HepG2 (cell line): ENCODE results near the gene SLAMF6. TPM values are rescaled to one million over a fixed set of nuclear protein-coding genes. Genes with fewer than 3 reads are reported as not detected.

Experiments
- ATAC-seq: fragments of 200-7000 bp; cut with Tn5 transposase; 3 replicates; pipeline ENCODE4 v1.9.1; 2020; ENCODE audit warnings: mild to moderate bottlenecking, moderate library complexity
- BruUV-seq: library from RNA; stranded (reverse); fragments of 400-500 nt; replicated peaks from 2 replicates; lab custom pipeline; 2021; lab: Mats Ljungman, UMichigan
- CTCF ChIA-PET: fragments of 300-600 bp; formaldehyde crosslinking; extraction: SDS; loops from one replicate; lab custom pipeline; 2021; ENCODE audit warnings: low total read pairs, inconsistent platforms, low intra/inter-chr PET ratio; lab: Yijun Ruan, JAX
- POLR2A ChIA-PET: fragments of 350-600 bp; sonication (Branson Sonifier 250); formaldehyde crosslinking; loops from one replicate; lab custom pipeline; 2020; ENCODE audit warnings: antibody characterized with exemption, inconsistent platforms; lab: Yijun Ruan, JAX
- DNase-seq: peaks from one replicate; pipeline ENCODE4 v3.0.0-alpha.2; 2015; ENCODE audit warnings: low spot score
- FAIRE-seq: peaks from 3 replicates; lab custom pipeline; 2011; peaks lifted over from hg19 to GRCh38; lab: Jason Lieb, UNC
- H2AFZ ChIP-seq: one replicate; pipeline ENCODE4 v1.6.1; 2011; ENCODE audit warnings: low read length, inconsistent platforms
- H3K27ac ChIP-seq: fragments of 300-600 bp; 3 replicates; pipeline ENCODE4 v1.8.0; 2011; ENCODE audit warnings: mixed run types, mild to moderate bottlenecking, mixed read lengths, low read length, inconsistent platforms; ENCODE audit not compliant: insufficient read depth; ENCODE audit errors: extremely low read length
- H3K27me3 ChIP-seq, 2 experiments: fragments of 200-600 bp in 1 of 2; 2 replicates in 1 of 2; 3 replicates in 1 of 2; pipeline versions ENCODE4 v1.6.0 to v1.8.0; 2011; ENCODE audit warnings: low read length in 2 of 2, mild to moderate bottlenecking in 2 of 2, moderate library complexity in 2 of 2, inconsistent platforms in 1 of 2; ENCODE audit not compliant: insufficient read depth in 2 of 2, control insufficient read depth in 1 of 2
- H3K36me3 ChIP-seq, 2 experiments: fragments of 200-600 bp in 1 of 2; replicated peaks in 1 of 2; 2 replicates in 1 of 2; 3 replicates in 1 of 2; pipeline versions ENCODE4 v1.5.1 to v1.8.0; 2011; ENCODE audit warnings: low read length in 2 of 2, inconsistent platforms in 1 of 2; ENCODE audit not compliant: insufficient read depth in 2 of 2, control insufficient read depth in 1 of 2
- H3K4me1 ChIP-seq: 2 replicates; pipeline ENCODE4 v1.5.1; 2012; ENCODE audit warnings: low read length, inconsistent platforms; ENCODE audit not compliant: insufficient read depth
- H3K4me2 ChIP-seq: 2 replicates; pipeline ENCODE4 v1.6.0; 2011; ENCODE audit warnings: low read depth, low read length, inconsistent platforms
- H3K4me3 ChIP-seq, 3 experiments: fragments of 200-600 bp in 1 of 3; sonication (generic), shearing (Covaris generic) in 1 of 3; replicated peaks in 1 of 3; 2 replicates each; pipeline ENCODE4 v1.5.1; 2011 to 2016; ENCODE audit warnings: low read length in 3 of 3, inconsistent platforms in 2 of 3, low read depth in 2 of 3, mild to moderate bottlenecking in 2 of 3, control low read depth in 1 of 3, mixed read lengths in 1 of 3; ENCODE audit not compliant: insufficient read depth in 1 of 3
- H3K79me2 ChIP-seq: one replicate; pipeline ENCODE4 v1.6.1; 2011; ENCODE audit warnings: low read length, inconsistent platforms; ENCODE audit not compliant: insufficient read depth
- H3K9ac ChIP-seq: 2 replicates; pipeline ENCODE4 v1.6.0; 2011; ENCODE audit warnings: mild to moderate bottlenecking, low read depth, low read length, inconsistent platforms; ENCODE audit not compliant: insufficient read depth
- H3K9me3 ChIP-seq: 2 replicates; pipeline ENCODE4 v1.5.1; 2012; ENCODE audit warnings: mild to moderate bottlenecking, low read length
- H4K20me1 ChIP-seq: 2 replicates; pipeline ENCODE4 v1.6.0; 2011; ENCODE audit warnings: inconsistent platforms, mild to moderate bottlenecking, low read length, moderate library complexity; ENCODE audit not compliant: insufficient read depth
- KLF12 ChIP-seq: sonication (generic); formaldehyde crosslinking; IDR thresholded peaks from 2 replicates; pipeline ENCODE4 v1.4.0; 2020; ENCODE audit warnings: missing genetic modification reagents, borderline replicate concordance
- MYC ChIP-seq: sonication (generic); formaldehyde crosslinking; IDR thresholded peaks from 2 replicates; pipeline ENCODE4 v1.9.0; 2021; ENCODE audit warnings: missing genetic modification reagents, borderline replicate concordance
- NBN ChIP-seq: fragments of 450-650 bp; conservative IDR thresholded peaks from 2 replicates; pipeline ENCODE4 v1.6.1; 2017
- NONO ChIP-seq, 2 experiments: fragments of 450-650 bp in 1 of 2; sonication (generic) in 1 of 2; formaldehyde crosslinking in 1 of 2; IDR thresholded peaks in 1 of 2; conservative IDR thresholded peaks in 1 of 2; 2 replicates each; pipeline versions ENCODE4 v1.6.1 to v1.8.0; 2017 to 2022; ENCODE audit warnings: mild to moderate bottlenecking in 1 of 2, missing genetic modification reagents in 1 of 2, moderate library complexity in 1 of 2
- PITX1 ChIP-seq: sonication (generic); formaldehyde crosslinking; IDR thresholded peaks from 2 replicates; pipeline ENCODE4 v1.5.1; 2020; ENCODE audit warnings: mild to moderate bottlenecking, missing genetic modification reagents
- POLR2AphosphoS2 ChIP-seq: IDR thresholded peaks from 2 replicates; pipeline ENCODE4 v1.6.1; 2011; ENCODE audit warnings: low read depth, low read length, improper control_type of control experiment
- RBAK ChIP-seq: sonication (generic); formaldehyde crosslinking; IDR thresholded peaks from 2 replicates; pipeline ENCODE4 v1.5.1; 2020; ENCODE audit warnings: mild to moderate bottlenecking, missing genetic modification reagents
- SP140L ChIP-seq: sonication (generic); formaldehyde crosslinking; IDR thresholded peaks from 2 replicates; pipeline ENCODE4 v1.4.0; 2020; ENCODE audit warnings: missing genetic modification reagents, borderline replicate concordance
- SP5 ChIP-seq: IDR thresholded peaks from 2 replicates; pipeline ENCODE4 v1.6.1; 2016; ENCODE audit warnings: low read depth, borderline replicate concordance
- TFDP2 ChIP-seq: sonication (generic); formaldehyde crosslinking; IDR thresholded peaks from 2 replicates; pipeline ENCODE4 v1.4.0; 2020; ENCODE audit warnings: missing genetic modification reagents
- ZFX ChIP-seq: sonication (generic); formaldehyde crosslinking; IDR thresholded peaks from 2 replicates; pipeline ENCODE4 v1.4.0; 2020; ENCODE audit warnings: mild to moderate bottlenecking, low read depth, missing genetic modification reagents, moderate library complexity
- ZFY ChIP-seq: sonication (generic); formaldehyde crosslinking; IDR thresholded peaks from 2 replicates; pipeline ENCODE4 v1.4.0; 2020; ENCODE audit warnings: missing genetic modification reagents
- ZNF180 ChIP-seq: sonication (generic); formaldehyde crosslinking; IDR thresholded peaks from 2 replicates; pipeline ENCODE4 v1.4.0; 2020; ENCODE audit warnings: low read depth, missing genetic modification reagents, borderline replicate concordance
- ZNF292 ChIP-seq: sonication (generic); formaldehyde crosslinking; IDR thresholded peaks from 2 replicates; pipeline ENCODE4 v1.8.1; 2022; ENCODE audit warnings: mild to moderate bottlenecking, low read depth, missing genetic modification reagents, borderline replicate concordance
- ZSCAN22 ChIP-seq: sonication (generic); formaldehyde crosslinking; IDR thresholded peaks from 2 replicates; pipeline ENCODE4 v1.4.0; 2020; ENCODE audit warnings: mild to moderate bottlenecking, missing genetic modification reagents
- WGBS: methylation state at CpG from one replicate; pipeline ENCODE4 v1.1.6; 2017; ENCODE audit warnings: low lambda C conversion rate; 5-methylcytosine and 5-hydroxymethylcytosine counted together
- in situ Hi-C: cut with HindIII; loops from 2 replicates; pipeline ENCODE4 v1.10.0; 2017; ENCODE audit warnings: low pct_unique_long_range_greater_than_20kb; ENCODE audit not compliant: extremely low pct_ligation_motif_present
- intact Hi-C: fragments of 100-400 bp; cut with micrococcal nuclease; formaldehyde crosslinking; loops from one replicate; pipeline ENCODE4 v1.10.0; 2022; ENCODE audit not compliant: unreplicated experiment
- polyA plus RNA-seq, 8 experiments: library from polyadenylated mRNA; depleted of rRNA in 3 of 8; stranded (reverse) in 7 of 8; unstranded in 1 of 8; fragments of >200 nt; fragmentation: Illumina TruSeq in 4 of 8; extraction: Trizol in 4 of 8; gene quantifications; 2 replicates each; pipeline versions ENCODE4 v1.2.1 to v1.2.3, GENCODE V29; 2011 to 2016; ENCODE audit warnings: low read depth in 4 of 8, missing spikeins in 1 of 8, mixed read lengths in 1 of 8; ENCODE audit not compliant: insufficient read depth in 1 of 8
- total RNA-seq, 5 experiments: library from RNA; depleted of rRNA; stranded (reverse); fragments of >200 nt; fragmentation: Illumina TruSeq; extraction: Trizol; gene quantifications; 2 replicates each; pipeline ENCODE4 v1.2.3, GENCODE V29; 2016; ENCODE audit warnings: low read depth in 1 of 5
- TF ChIP-seq, protein P1 (sequence below): sonication (generic); IDR thresholded peaks from 2 replicates; pipeline ENCODE4 v1.6.1; 2016; ENCODE audit warnings: low read depth, borderline replicate concordance
- TF ChIP-seq, protein P2 (sequence below): sonication (generic); formaldehyde crosslinking; IDR thresholded peaks from 2 replicates; pipeline ENCODE4 v1.5.0; 2020; ENCODE audit warnings: mild to moderate bottlenecking, missing genetic modification reagents, borderline replicate concordance
- TF ChIP-seq, protein P3 (sequence below): IDR thresholded peaks from 2 replicates; pipeline ENCODE4 v1.6.1; 2016; ENCODE audit warnings: missing biosample characterization, missing genetic modification reagents, low read depth

Gene SLAMF6
- total and polyA plus RNA-seq, 2 of the 13 experiments (the other 11 are each of a cell fraction or from before 2014, with no cell fraction given): not detected

DNA sequence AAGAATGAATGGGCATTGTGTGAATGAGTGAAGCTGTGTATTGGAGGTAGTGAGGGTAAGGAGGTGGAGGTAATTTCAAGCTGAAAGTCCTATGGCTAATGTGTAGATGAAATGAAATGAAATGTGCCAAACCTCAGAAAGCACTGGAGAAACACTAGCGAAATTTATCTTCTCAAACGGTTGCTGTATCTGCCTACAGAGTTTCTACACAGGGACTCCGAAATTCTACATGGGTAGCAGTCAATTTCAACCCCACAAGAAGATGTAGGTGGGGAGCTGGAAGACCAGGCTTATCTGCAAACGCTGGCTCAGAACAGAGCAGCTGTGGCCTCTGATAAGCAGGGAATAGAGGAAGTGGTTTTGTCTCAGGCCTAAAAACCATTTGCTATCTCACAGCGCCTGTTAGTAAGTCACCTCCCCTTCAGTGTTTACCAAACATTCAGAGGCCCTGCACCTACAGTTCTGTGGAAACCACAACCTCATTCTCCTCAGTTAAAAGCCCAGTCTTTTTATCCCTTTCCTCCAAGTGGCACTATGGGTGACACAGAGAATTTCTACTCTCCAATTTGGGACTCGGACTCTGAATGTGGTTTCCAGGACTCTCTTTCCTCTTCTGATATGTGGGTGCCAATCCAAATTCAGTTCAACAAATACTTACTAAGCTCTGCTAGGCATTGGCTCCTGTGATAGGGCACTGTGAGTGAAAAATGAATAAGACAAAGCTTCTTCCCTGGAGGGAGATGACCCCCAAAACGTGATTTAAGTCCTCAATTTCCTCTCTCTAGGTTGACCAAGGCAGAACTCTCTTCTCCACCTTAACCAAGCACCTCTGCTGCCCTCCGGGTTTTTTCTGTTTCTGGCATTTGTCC, 17.2 kb upstream of the SLAMF6 start:
- H3K4me3 ChIP-seq: peak overlapping the region in 2 of 3 experiments; percentile 3 to 39; a peak in 3 of 6 replicates
- POLR2A ChIA-PET: no interaction called here
- intact Hi-C loops (no loop called here), in situ Hi-C loops (no loop called here)
- FAIRE-seq (peak; percentile 46), DNase-seq (peak; percentile 9), ATAC-seq (peak; percentile 64)
- peaks cover 53% of the 10 kb centered on the region for H3K4me1 ChIP-seq
- BruUV-seq: no TSS peak
- WGBS: 4% methylated on average over 8 of the region's 8 CpGs
- no peaks in the 10 kb centered on the region for H4K20me1 ChIP-seq
- peak overlapping the region; percentile 11; the same call in 1 of the 2 replicates for H3K9ac ChIP-seq
- no peak overlapping the region for H3K27ac ChIP-seq
- H3K27me3 ChIP-seq: no peaks in the 10 kb centered on the region
- no peaks in the 10 kb centered on the region for H3K79me2 ChIP-seq
- H3K9me3 ChIP-seq: peaks cover 2% of the 10 kb centered on the region
- CTCF ChIA-PET: no interaction called here
- H3K36me3 ChIP-seq: no peaks in the 10 kb centered on the region
- peak overlapping the region; percentile 84 for H2AFZ ChIP-seq
- H3K4me2 ChIP-seq: peak overlapping the region; percentile 71
- TF ChIP-seq ZFX (CRISPR knock-in tag): peak; percentile 37; the same call in 1 of the 2 replicates
- TF ChIP-seq RBAK: no peak
- no peak for TF ChIP-seq NBN
- TF ChIP-seq ZFY (CRISPR knock-in tag): peak; percentile 42
- TF ChIP-seq ZNF292: 0 out of 2 replicates have a peak, but pooled peaks have one; percentile 42
- no peak for TF ChIP-seq SP140L (CRISPR knock-in tag)
- TF ChIP-seq ZSCAN22 (CRISPR knock-in tag): no peak
- TF ChIP-seq KLF12 (CRISPR knock-in tag): no peak
- no peak for TF ChIP-seq ZNF180 (CRISPR knock-in tag)
- TF ChIP-seq, protein P1, sequence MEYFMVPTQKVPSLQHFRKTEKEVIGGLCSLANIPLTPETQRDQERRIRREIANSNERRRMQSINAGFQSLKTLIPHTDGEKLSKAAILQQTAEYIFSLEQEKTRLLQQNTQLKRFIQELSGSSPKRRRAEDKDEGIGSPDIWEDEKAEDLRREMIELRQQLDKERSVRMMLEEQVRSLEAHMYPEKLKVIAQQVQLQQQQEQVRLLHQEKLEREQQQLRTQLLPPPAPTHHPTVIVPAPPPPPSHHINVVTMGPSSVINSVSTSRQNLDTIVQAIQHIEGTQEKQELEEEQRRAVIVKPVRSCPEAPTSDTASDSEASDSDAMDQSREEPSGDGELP: 0 out of 2 replicates have a peak, but pooled peaks have one; percentile 7
- 0 out of 2 replicates have a peak, but pooled peaks have one; percentile 13 for TF ChIP-seq SP5 (CRISPR knock-in tag)
- no peak for TF ChIP-seq TFDP2 (CRISPR knock-in tag)
- TF ChIP-seq, protein P2, sequence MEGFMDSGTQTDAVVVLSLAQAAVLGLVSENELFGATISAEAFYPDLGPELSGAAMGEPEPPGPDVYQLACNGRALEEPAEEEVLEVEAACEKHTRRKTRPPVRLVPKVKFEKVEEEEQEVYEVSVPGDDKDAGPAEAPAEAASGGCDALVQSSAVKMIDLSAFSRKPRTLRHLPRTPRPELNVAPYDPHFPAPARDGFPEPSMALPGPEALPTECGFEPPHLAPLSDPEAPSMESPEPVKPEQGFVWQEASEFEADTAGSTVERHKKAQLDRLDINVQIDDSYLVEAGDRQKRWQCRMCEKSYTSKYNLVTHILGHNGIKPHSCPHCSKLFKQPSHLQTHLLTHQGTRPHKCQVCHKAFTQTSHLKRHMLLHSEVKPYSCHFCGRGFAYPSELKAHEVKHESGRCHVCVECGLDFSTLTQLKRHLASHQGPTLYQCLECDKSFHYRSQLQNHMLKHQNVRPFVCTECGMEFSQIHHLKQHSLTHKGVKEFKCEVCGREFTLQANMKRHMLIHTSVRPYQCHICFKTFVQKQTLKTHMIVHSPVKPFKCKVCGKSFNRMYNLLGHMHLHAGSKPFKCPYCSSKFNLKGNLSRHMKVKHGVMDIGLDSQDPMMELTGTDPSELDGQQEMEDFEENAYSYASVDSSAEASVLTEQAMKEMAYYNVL (CRISPR knock-in tag): no peak
- no peak for TF ChIP-seq PITX1 (CRISPR knock-in tag)
- no peak for TF ChIP-seq NONO (IDR thresholded peaks at IDR 0.05)
- TF ChIP-seq NONO (CRISPR knock-in tag; conservative IDR thresholded peaks at IDR 0.05): no peak
- TF ChIP-seq, protein P3, sequence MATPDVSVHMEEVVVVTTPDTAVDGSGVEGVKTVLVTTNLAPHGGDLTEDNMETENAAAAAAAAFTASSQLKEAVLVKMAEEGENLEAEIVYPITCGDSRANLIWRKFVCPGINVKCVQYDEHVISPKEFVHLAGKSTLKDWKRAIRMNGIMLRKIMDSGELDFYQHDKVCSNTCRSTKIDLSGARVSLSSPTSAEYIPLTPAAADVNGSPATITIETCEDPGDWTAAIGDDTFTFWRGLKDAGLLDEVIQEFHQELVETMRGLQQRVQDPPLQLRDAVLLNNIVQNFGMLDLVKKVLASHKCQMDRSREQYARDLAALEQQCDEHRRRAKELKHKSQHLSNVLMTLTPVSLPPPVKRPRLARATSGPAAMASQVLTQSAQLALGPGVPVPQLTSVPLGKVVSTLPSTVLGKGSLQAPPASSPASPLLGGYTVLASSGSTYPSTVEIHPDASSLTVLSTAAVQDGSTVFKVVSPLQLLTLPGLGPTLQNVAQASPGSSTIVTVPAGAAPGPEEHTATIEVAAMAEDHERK (CRISPR knock-in tag): no peak
- TF ChIP-seq MYC (CRISPR knock-in tag): no peak
- TF ChIP-seq POLR2AphosphoS2: no peak
